DMS53 treated with DMSO at 0.1 percent for 48 hours (cell line): Measurements from ENCODE around the gene ENO2.

Source experiments
- DNase-seq: peaks from one replicate; lab custom pipeline; 2025; ENCODE audit not compliant: unreplicated experiment; lab: John Stamatoyannopoulos, UW

ENO2 gene

GRCh38 chr12:6912164-6912935, 2.0 kb upstream of the ENO2 start:
- no peak for DNase-seq

- no peak for DNase-seq
Measured at GRCh38 chr12:6914947-6915788, 788 bp downstream of the ENO2 start.

- no peak for DNase-seq
Measured at GRCh38 chr12:6915789-6916285, 1.5 kb downstream of the ENO2 start.

GRCh38 chr12:6916426-6917200, 2.2 kb downstream of the ENO2 start:
- DNase-seq: no peak

GRCh38 chr12:6917491-6918231, 3.3 kb downstream of the ENO2 start:
- DNase-seq: no peak

- no peak for DNase-seq
Measured at GRCh38 chr12:6919588-6919987, 5.2 kb downstream of the ENO2 start.

- DNase-seq: no peak
Measured at GRCh38 chr12:6921539-6921938, 7.2 kb downstream of the ENO2 start.

GRCh38 chr12:6921996-6922946, 7.9 kb downstream of the ENO2 start:
- DNase-seq: peak; percentile 43

- DNase-seq: no peak
Measured at GRCh38 chr12:6923003-6923732, 8.8 kb downstream of the ENO2 start.

- DNase-seq: no peak
Measured at GRCh38 chr12:6923851-6924250, 9.5 kb downstream of the ENO2 start.

- no peak for DNase-seq
Measured at GRCh38 chr12:6925239-6925539, 10.8 kb downstream of the ENO2 start.

- peak; percentile 90 for DNase-seq
Measured at GRCh38 chr12:6925540-6926279, 11.3 kb downstream of the ENO2 start.

- DNase-seq: peak; percentile 48
Measured at GRCh38 chr12:6927379-6928021, 13.1 kb downstream of the ENO2 start, which contains the start of gene ATN1. TSS of gene ATN1 (plus strand) at chr12:6927959. CDS start at chr12:6934002, 6,043 bp downstream.

GRCh38 chr12:6928022-6928702, 13.8 kb downstream of the ENO2 start:
- DNase-seq: no peak

- DNase-seq: no peak
Measured at GRCh38 chr12:6928703-6929407, 14.5 kb downstream of the ENO2 start.
